Measurements from ENCODE around the gene ZSCAN23. TPM values are rescaled to one million over a fixed set of nuclear protein-coding genes. Genes with fewer than 3 reads are reported as not detected.

The ZSCAN23 gene
- total and polyA plus RNA-seq, 2 of the 8 experiments (the other 6 are each of a cell fraction or from before 2014, with no cell fraction given), result 0.74 to 5.3 TPM

- TF ChIP-seq E2F6 (IDR thresholded peaks at IDR 0.05), result no peak
Observed at GRCh38 chr6:28424163-28424562, 19.1 kb downstream of the ZSCAN23 start (continued).

Data from H1 (cell line).